ENCODE measurements around the gene MYLK2.

- TF ChIP-seq, protein P1, sequence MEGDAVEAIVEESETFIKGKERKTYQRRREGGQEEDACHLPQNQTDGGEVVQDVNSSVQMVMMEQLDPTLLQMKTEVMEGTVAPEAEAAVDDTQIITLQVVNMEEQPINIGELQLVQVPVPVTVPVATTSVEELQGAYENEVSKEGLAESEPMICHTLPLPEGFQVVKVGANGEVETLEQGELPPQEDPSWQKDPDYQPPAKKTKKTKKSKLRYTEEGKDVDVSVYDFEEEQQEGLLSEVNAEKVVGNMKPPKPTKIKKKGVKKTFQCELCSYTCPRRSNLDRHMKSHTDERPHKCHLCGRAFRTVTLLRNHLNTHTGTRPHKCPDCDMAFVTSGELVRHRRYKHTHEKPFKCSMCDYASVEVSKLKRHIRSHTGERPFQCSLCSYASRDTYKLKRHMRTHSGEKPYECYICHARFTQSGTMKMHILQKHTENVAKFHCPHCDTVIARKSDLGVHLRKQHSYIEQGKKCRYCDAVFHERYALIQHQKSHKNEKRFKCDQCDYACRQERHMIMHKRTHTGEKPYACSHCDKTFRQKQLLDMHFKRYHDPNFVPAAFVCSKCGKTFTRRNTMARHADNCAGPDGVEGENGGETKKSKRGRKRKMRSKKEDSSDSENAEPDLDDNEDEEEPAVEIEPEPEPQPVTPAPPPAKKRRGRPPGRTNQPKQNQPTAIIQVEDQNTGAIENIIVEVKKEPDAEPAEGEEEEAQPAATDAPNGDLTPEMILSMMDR (IDR thresholded peaks at IDR 0.05) = peak; percentile 36 to 80 (median 47)
- TF ChIP-seq POLR2AphosphoS5 (IDR thresholded peaks at IDR 0.05) = no peak
Observed at GRCh38 chr20:31833130-31833930, 14.2 kb downstream of the MYLK2 start.

Data from esophagus muscularis mucosa (tissue), 3 donors.